Hepatocyte (in vitro differentiated cells): ENCODE measurements around the gene CRAMP1. TPM values are rescaled to one million over a fixed set of nuclear protein-coding genes. Genes with fewer than 3 reads are reported as not detected.

Experiments used
- DNase-seq: peaks from one replicate; pipeline ENCODE4 v3.0.0-alpha.2; 2016; ENCODE audit warnings: low spot score
- H2AFZ ChIP-seq: fragments of 200-600 bp; sonication (generic); 2 replicates; pipeline ENCODE4 v1.6.0; 2016; ENCODE audit warnings: antibody characterized with exemption, mild to moderate bottlenecking
- H3K27ac ChIP-seq: fragments of 200-600 bp; sonication (generic); 2 replicates; pipeline ENCODE4 v1.5.1; 2016; ENCODE audit warnings: mild to moderate bottlenecking
- H3K27me3 ChIP-seq: fragments of 200-600 bp; sonication (generic); 2 replicates; pipeline ENCODE4 v1.6.1; 2016
- H3K36me3 ChIP-seq: fragments of 200-600 bp; sonication (generic); replicated peaks from 2 replicates; pipeline ENCODE4 v1.5.1; 2016; ENCODE audit warnings: low read depth; ENCODE audit not compliant: insufficient read depth
- H3K4me1 ChIP-seq: fragments of 200-600 bp; sonication (generic); 2 replicates; pipeline ENCODE4 v1.5.1; 2016; ENCODE audit warnings: mild to moderate bottlenecking, moderate library complexity; ENCODE audit not compliant: insufficient read depth
- H3K4me2 ChIP-seq: fragments of 200-600 bp; sonication (generic); 2 replicates; pipeline ENCODE4 v1.6.0; 2016
- H3K4me3 ChIP-seq: fragments of 200-600 bp; sonication (generic); 2 replicates; pipeline ENCODE4 v1.5.1; 2016; ENCODE audit warnings: mild to moderate bottlenecking
- H3K79me2 ChIP-seq: fragments of 200-600 bp; sonication (generic); 2 replicates; pipeline ENCODE4 v1.6.0; 2017; ENCODE audit warnings: mild to moderate bottlenecking
- H3K9me2 ChIP-seq: fragments of 200-600 bp; sonication (generic); replicated peaks from 2 replicates; pipeline ENCODE4 v1.6.0; 2017; ENCODE audit warnings: mild to moderate bottlenecking; ENCODE audit not compliant: insufficient read depth
- H3K9me3 ChIP-seq: fragments of 200-600 bp; sonication (generic); 2 replicates; pipeline ENCODE4 v1.5.1; 2016; ENCODE audit warnings: low read depth, mild to moderate bottlenecking
- H4K20me1 ChIP-seq: fragments of 200-600 bp; sonication (generic); 2 replicates; pipeline ENCODE4 v1.6.0; 2016; ENCODE audit warnings: mild to moderate bottlenecking; ENCODE audit not compliant: insufficient read depth, poor library complexity, severe bottlenecking
- CTCF ChIP-seq: fragments of 200-600 bp; sonication (generic); IDR thresholded peaks from 2 replicates; pipeline ENCODE4 v1.5.1; 2016; ENCODE audit warnings: antibody characterized with exemption, mild to moderate bottlenecking; ENCODE audit not compliant: poor library complexity
- EZH2 ChIP-seq: fragments of 200-600 bp; sonication (generic); IDR thresholded peaks from 2 replicates; pipeline ENCODE4 v1.6.1; 2016; ENCODE audit warnings: antibody characterized with exemption, mild to moderate bottlenecking, borderline replicate concordance
- EZH2phosphoT487 ChIP-seq: fragments of 200-600 bp; sonication (generic); IDR thresholded peaks from one replicate; pipeline ENCODE4 v1.6.1; 2018; ENCODE audit warnings: antibody characterized with exemption, mild to moderate bottlenecking, low read depth, moderate library complexity; ENCODE audit not compliant: unreplicated experiment, severe bottlenecking
- WGBS: methylation state at CpG from one replicate; pipeline ENCODE4 v1.1.6; 2016; ENCODE audit warnings: low lambda C conversion rate; ENCODE audit errors: missing lambda C conversion rate; 5-methylcytosine and 5-hydroxymethylcytosine counted together
- polyA plus RNA-seq: library from polyadenylated mRNA; unstranded; fragments of >200 nt; fragmentation: Nextera tagmentation; extraction: Ambion mirVana; gene quantifications from 2 replicates; pipeline ENCODE4 v1.2.1, GENCODE V29; 2016
- total RNA-seq: library from RNA; depleted of rRNA; stranded (reverse); fragments of >200 nt; gene quantifications from 2 replicates; pipeline ENCODE4 v1.2.3, GENCODE V29; 2014

Gene CRAMP1
- total and polyA plus RNA-seq, 2 experiments from 2014 or later, result 6.7 to 8.2 TPM

- no peaks in the 10 kb centered on the region for H3K9me3 ChIP-seq
- H3K4me3 ChIP-seq, result no peak overlapping the region
- H3K27ac ChIP-seq, result no peak overlapping the region
- peaks cover under 1% of the 10 kb centered on the region for H3K79me2 ChIP-seq
- no peak for TF ChIP-seq EZH2phosphoT487
- no peak for TF ChIP-seq CTCF
- no peak for TF ChIP-seq EZH2
- no peaks in the 10 kb centered on the region for H3K36me3 ChIP-seq
- no peak for DNase-seq
- H3K4me1 ChIP-seq, result no peaks in the 10 kb centered on the region
- no peaks in the 10 kb centered on the region for H4K20me1 ChIP-seq
- no peak overlapping the region for H2AFZ ChIP-seq
- WGBS, result 92% methylated on average over 26 of the region's 26 CpGs
- no peak overlapping the region for H3K4me2 ChIP-seq
- no peaks in the 10 kb centered on the region for H3K9me2 ChIP-seq
- H3K27me3 ChIP-seq, result no peaks in the 10 kb centered on the region
These were observed 61.4 kb downstream of the CRAMP1 start for GRCh38 chr16:1673424-1674151.

DNA sequence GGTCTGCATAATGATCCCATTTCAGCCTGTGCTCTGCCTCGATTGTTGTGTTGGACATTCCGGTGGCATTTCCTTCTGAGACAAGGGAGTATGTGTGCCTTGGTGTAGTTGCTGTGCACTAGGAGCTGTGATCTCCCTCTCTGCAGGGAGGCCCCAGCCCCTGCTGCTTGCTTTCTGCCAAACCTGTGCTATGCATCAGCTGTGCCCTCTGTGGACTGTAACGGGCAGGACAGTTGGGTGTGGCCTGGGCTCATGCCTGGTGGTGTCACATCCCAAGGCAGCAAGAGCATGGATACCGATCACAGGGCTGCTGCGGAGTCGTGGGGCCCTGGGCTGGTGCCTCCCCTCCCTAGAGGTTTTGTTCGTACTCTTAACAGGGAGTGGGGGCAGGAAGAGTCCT is 62.1 kb downstream of the CRAMP1 start:
- H3K4me2 ChIP-seq, result no peak overlapping the region
- no peak overlapping the region for H2AFZ ChIP-seq
- no peak overlapping the region for H3K27ac ChIP-seq
- H3K9me3 ChIP-seq, result no peaks in the 10 kb centered on the region
- WGBS, result 89% methylated on average over 7 of the region's 7 CpGs
- TF ChIP-seq EZH2phosphoT487, result no peak
- no peak for TF ChIP-seq CTCF
- TF ChIP-seq EZH2, result no peak
- H3K4me1 ChIP-seq, result peaks cover 4% of the 10 kb centered on the region
- no peak overlapping the region for H3K4me3 ChIP-seq
- no peaks in the 10 kb centered on the region for H3K36me3 ChIP-seq
- H3K9me2 ChIP-seq, result no peaks in the 10 kb centered on the region
- H3K79me2 ChIP-seq, result peaks cover 8% of the 10 kb centered on the region
- DNase-seq, result no peak
- H3K27me3 ChIP-seq, result no peaks in the 10 kb centered on the region
- H4K20me1 ChIP-seq, result peaks cover 3% of the 10 kb centered on the region

GRCh38 chr16:1674751-1675664 is 62.8 kb downstream of the CRAMP1 start:
- Histone ChIP-seq H4K20me1 (peaks cover 3% of the 10 kb centered on the region), H2AFZ (no peak overlapping the region), H3K4me2 (no peak overlapping the region), H3K9me2 (no peaks in the 10 kb centered on the region), H3K79me2 (peaks cover 15% of the 10 kb centered on the region), H3K9me3 (no peaks in the 10 kb centered on the region), H3K4me3 (no peak overlapping the region), H3K36me3 (no peaks in the 10 kb centered on the region), H3K4me1 (peaks cover 11% of the 10 kb centered on the region), H3K27me3 (no peaks in the 10 kb centered on the region), H3K27ac (no peak overlapping the region)
- DNase-seq, result no peak
- TF ChIP-seq EZH2, result no peak
- TF ChIP-seq CTCF, result no peak
- TF ChIP-seq EZH2phosphoT487, result no peak
- WGBS, result 86% methylated on average over 19 of the region's 19 CpGs
